Body of pancreas (tissue), 4 donors: ENCODE results near the gene MET.

Source experiments
- POLR2A ChIP-seq, 3 donors: fragments of 450-650 bp; IDR thresholded peaks; one replicate each; pipeline ENCODE4 v1.6.1; 2016; ENCODE audit warnings: antibody characterized with exemption in 3 of 3, mild to moderate bottlenecking in 2 of 3
- TF ChIP-seq, protein P1 (sequence below), 7 experiments: fragments of 450-650 bp in 4 of 7; fragments of 200-600 bp in 3 of 7; sonication (generic) in 3 of 7; IDR thresholded peaks; one replicate each; pipeline ENCODE4 v1.5.1; 2016 to 2019; ENCODE audit warnings: antibody characterized with exemption in 7 of 7

GRCh38 chr7:116644628-116645027, 27.4 kb upstream of the MET start:
- TF ChIP-seq POLR2A (IDR thresholded peaks at IDR 0.05), result no peak
- TF ChIP-seq, protein P1, sequence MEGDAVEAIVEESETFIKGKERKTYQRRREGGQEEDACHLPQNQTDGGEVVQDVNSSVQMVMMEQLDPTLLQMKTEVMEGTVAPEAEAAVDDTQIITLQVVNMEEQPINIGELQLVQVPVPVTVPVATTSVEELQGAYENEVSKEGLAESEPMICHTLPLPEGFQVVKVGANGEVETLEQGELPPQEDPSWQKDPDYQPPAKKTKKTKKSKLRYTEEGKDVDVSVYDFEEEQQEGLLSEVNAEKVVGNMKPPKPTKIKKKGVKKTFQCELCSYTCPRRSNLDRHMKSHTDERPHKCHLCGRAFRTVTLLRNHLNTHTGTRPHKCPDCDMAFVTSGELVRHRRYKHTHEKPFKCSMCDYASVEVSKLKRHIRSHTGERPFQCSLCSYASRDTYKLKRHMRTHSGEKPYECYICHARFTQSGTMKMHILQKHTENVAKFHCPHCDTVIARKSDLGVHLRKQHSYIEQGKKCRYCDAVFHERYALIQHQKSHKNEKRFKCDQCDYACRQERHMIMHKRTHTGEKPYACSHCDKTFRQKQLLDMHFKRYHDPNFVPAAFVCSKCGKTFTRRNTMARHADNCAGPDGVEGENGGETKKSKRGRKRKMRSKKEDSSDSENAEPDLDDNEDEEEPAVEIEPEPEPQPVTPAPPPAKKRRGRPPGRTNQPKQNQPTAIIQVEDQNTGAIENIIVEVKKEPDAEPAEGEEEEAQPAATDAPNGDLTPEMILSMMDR (IDR thresholded peaks at IDR 0.05), result no peak
